K562 (cell line): ENCODE measurements around the gene USP5. TPM values are rescaled to one million over a fixed set of nuclear protein-coding genes. Genes with fewer than 3 reads are reported as not detected.
A peak's percentile ranks its signal among the peaks of the same experiment; 100 is the strongest.

Experiments used
- ATAC-seq: fragments of 200-7000 bp; cut with Tn5 transposase; 3 replicates; pipeline ENCODE4 v1.9.1; 2020; ENCODE audit warnings: moderate library complexity
- BruUV-seq: library from RNA; stranded (reverse); fragments of 400-500 nt; replicated peaks from 2 replicates; lab custom pipeline; 2021; lab: Mats Ljungman, UMichigan
- CTCF ChIA-PET: fragments of 300-600 bp; formaldehyde crosslinking; extraction: SDS; loops from one replicate; lab custom pipeline; 2021; ENCODE audit warnings: low intra/inter-chr PET ratio; lab: Yijun Ruan, JAX
- POLR2A ChIA-PET: fragments of 300-600, 350-650 bp; sonication (Branson Sonifier 250); formaldehyde crosslinking; extraction: SDS; loops from one replicate; lab custom pipeline; 2021; ENCODE audit warnings: antibody characterized with exemption, inconsistent platforms; lab: Yijun Ruan, JAX
- DNase-seq, 4 experiments: peaks; one replicate each; pipeline versions ENCODE4 v3.0.0 to v3.0.0-alpha.2; 2011 to 2018; ENCODE audit warnings: low spot score in 3 of 4, mixed read lengths in 3 of 4; ENCODE audit errors: extremely low read depth in 1 of 4
- FAIRE-seq: peaks from 2 replicates; lab custom pipeline; 2011; peaks lifted over from hg19 to GRCh38; lab: Jason Lieb, UNC
- H2AFZ ChIP-seq: 2 replicates; pipeline ENCODE4 v1.6.0; 2011; ENCODE audit warnings: low read depth, low read length, control low read depth, inconsistent platforms
- H3K27ac ChIP-seq: fragments of 200-600 bp; 3 replicates; pipeline ENCODE4 v1.8.0; 2011; ENCODE audit warnings: low read depth, mild to moderate bottlenecking, control low read depth, inconsistent platforms, low read length, moderate library complexity, mixed read lengths; ENCODE audit errors: extremely low read depth
- H3K27me3 ChIP-seq, 2 experiments: fragments of 300-600 bp in 1 of 2; 2 replicates in 1 of 2; 3 replicates in 1 of 2; pipeline versions ENCODE4 v1.6.0 to v1.8.0; 2011; ENCODE audit warnings: inconsistent platforms in 2 of 2, low read length in 2 of 2, mild to moderate bottlenecking in 1 of 2, mixed read lengths in 1 of 2, moderate library complexity in 1 of 2; ENCODE audit not compliant: control insufficient read depth in 2 of 2, insufficient read depth in 2 of 2
- H3K36me3 ChIP-seq: fragments of 300-600 bp; 3 replicates; pipeline ENCODE4 v1.8.0; 2011; ENCODE audit warnings: mild to moderate bottlenecking, low read length, inconsistent platforms; ENCODE audit not compliant: control insufficient read depth, insufficient read depth
- H3K4me1 ChIP-seq, 2 experiments: fragments of 200-600 bp in 1 of 2; replicated peaks in 1 of 2; 2 replicates in 1 of 2; 3 replicates in 1 of 2; pipeline versions ENCODE4 v1.5.1 to v1.8.0; 2011; ENCODE audit warnings: inconsistent platforms in 2 of 2, low read length in 2 of 2, mild to moderate bottlenecking in 1 of 2, mixed read lengths in 1 of 2, moderate library complexity in 1 of 2; ENCODE audit not compliant: control insufficient read depth in 2 of 2, insufficient read depth in 2 of 2
- H3K4me2 ChIP-seq: 2 replicates; pipeline ENCODE4 v1.6.1; 2011; ENCODE audit warnings: low read length, control low read depth, inconsistent platforms, mixed read lengths; ENCODE audit not compliant: insufficient read depth
- H3K4me3 ChIP-seq: fragments of 200-600 bp; sonication (generic), shearing (Covaris generic); 2 replicates; pipeline ENCODE4 v1.5.1; 2016; ENCODE audit warnings: control low read depth, inconsistent platforms
- H3K79me2 ChIP-seq: fragments of 200-600 bp; 3 replicates; pipeline ENCODE4 v1.8.0; 2011; ENCODE audit warnings: low read length, inconsistent platforms; ENCODE audit not compliant: control insufficient read depth, insufficient read depth
- H3K9ac ChIP-seq, 2 experiments: 2 replicates each; pipeline versions ENCODE4 v1.6.0 to v1.6.1; 2011; ENCODE audit warnings: low read depth in 2 of 2, low read length in 2 of 2, control low read depth in 1 of 2, inconsistent platforms in 1 of 2, mild to moderate bottlenecking in 1 of 2, mixed read lengths in 1 of 2; ENCODE audit not compliant: insufficient read depth in 1 of 2
- H3K9me1 ChIP-seq: one replicate; pipeline ENCODE4 v1.6.0; 2011; ENCODE audit warnings: inconsistent platforms, mild to moderate bottlenecking, low read length, moderate library complexity; ENCODE audit not compliant: control insufficient read depth, insufficient read depth
- H3K9me3 ChIP-seq: replicated peaks from 2 replicates; pipeline ENCODE4 v1.5.1; 2011; ENCODE audit warnings: low read depth, low read length, inconsistent platforms; ENCODE audit not compliant: control insufficient read depth, insufficient read depth
- H4K20me1 ChIP-seq: replicated peaks from 2 replicates; pipeline ENCODE4 v1.6.1; 2011; ENCODE audit warnings: low read length, inconsistent platforms, mixed read lengths; ENCODE audit not compliant: control insufficient read depth, insufficient read depth
- BRF2 ChIP-seq: IDR thresholded peaks from 3 replicates; pipeline ENCODE4 v1.6.1; 2011; ENCODE audit warnings: borderline replicate concordance, mild to moderate bottlenecking; ENCODE audit not compliant: insufficient read length, insufficient read depth
- CBX1 ChIP-seq: sonication (generic); IDR thresholded peaks from 2 replicates; pipeline ENCODE4 v1.6.1; 2016; ENCODE audit warnings: antibody characterized with exemption, low read depth, mild to moderate bottlenecking
- CTBP1 ChIP-seq: fragments of 450-650 bp; IDR thresholded peaks from 2 replicates; pipeline ENCODE4 v1.6.1; 2016; ENCODE audit warnings: borderline replicate concordance
- CTCF ChIP-seq, 3 experiments: IDR thresholded peaks in 2 of 3; conservative IDR thresholded peaks in 1 of 3; 2 replicates each; pipeline ENCODE4 v1.5.1; 2011 to 2012; ENCODE audit warnings: low read length in 3 of 3, mild to moderate bottlenecking in 3 of 3, control low read depth in 2 of 3, improper control_type of control experiment in 1 of 3, inconsistent platforms in 1 of 3, low read depth in 1 of 3, mixed read lengths in 1 of 3, moderate library complexity in 1 of 3; ENCODE audit not compliant: insufficient read depth in 2 of 3
- DIDO1 ChIP-seq: fragments of 450-650 bp; IDR thresholded peaks from 2 replicates; pipeline ENCODE4 v1.6.1; 2016; ENCODE audit warnings: low read depth, missing biosample characterization, missing genetic modification characterization
- HSF4 ChIP-seq: fragments of 250-450 bp; sonication (Bioruptor Pico); IDR thresholded peaks from 2 replicates; pipeline ENCODE4 v2.1.2; 2022; ENCODE audit warnings: mild to moderate bottlenecking, moderate library complexity, borderline replicate concordance
- NR4A1 ChIP-seq, 2 experiments: fragments of 250-450 bp in 1 of 2; fragments of 450-650 bp in 1 of 2; sonication (Bioruptor Pico) in 1 of 2; IDR thresholded peaks; 2 replicates each; pipeline versions ENCODE4 v1.4.0 to v1.6.1; 2016 to 2020; ENCODE audit warnings: mild to moderate bottlenecking in 2 of 2, missing compliant biosample characterization in 1 of 2, missing genetic modification characterization in 1 of 2, moderate library complexity in 1 of 2
- VEZF1 ChIP-seq: fragments of 200-800 bp; sonication (Bioruptor generic); IDR thresholded peaks from 2 replicates; pipeline ENCODE4 v1.6.1; 2017; ENCODE audit warnings: missing genetic modification characterization, missing compliant biosample characterization
- ZNF263 ChIP-seq: sonication (generic); formaldehyde crosslinking; IDR thresholded peaks from 2 replicates; pipeline ENCODE4 v1.8.0; 2022; ENCODE audit warnings: mild to moderate bottlenecking, missing genetic modification reagents, borderline replicate concordance
- WGBS: fragments of 100-300 bp; shearing (Covaris generic); methylation state at CpG from one replicate; pipeline ENCODE4 v1.1.6; 2016; ENCODE audit warnings: low coverage, mixed read lengths; ENCODE audit not compliant: insufficient coverage; ENCODE audit errors: missing lambda C conversion rate; 5-methylcytosine and 5-hydroxymethylcytosine counted together
- in situ Hi-C: fragments of 300-500 bp; cut with MboI; formaldehyde crosslinking; loops from 4 replicates; pipeline ENCODE4 v1.15.0; 2018; ENCODE audit warnings: inconsistent platforms, mixed read lengths
- intact Hi-C: fragments of 100-400 bp; cut with micrococcal nuclease; formaldehyde crosslinking; loops from 2 replicates; pipeline ENCODE4 v1.14.2; 2022
- polyA plus RNA-seq, 8 experiments: library from polyadenylated mRNA; depleted of rRNA in 4 of 8; stranded (reverse) in 5 of 8; unstranded in 3 of 8; fragments of >200 nt; fragmentation: Nextera tagmentation in 2 of 8; fragmentation: Illumina TruSeq in 1 of 8; extraction: Ambion mirVana in 2 of 8; extraction: Trizol in 1 of 8; gene quantifications; 2 replicates each; pipeline versions ENCODE4 v1.2.1 to v1.2.3, GENCODE V29; 2011 to 2014; ENCODE audit warnings: inconsistent platforms in 1 of 8, missing spikeins in 1 of 8
- total RNA-seq, 7 experiments: library from RNA; depleted of rRNA in 6 of 7; stranded (reverse); fragments of >200 nt in 6 of 7; fragmentation: Illumina TruSeq in 2 of 7; extraction: Trizol in 2 of 7; gene quantifications; 2 replicates each; pipeline versions ENCODE4 v1.2.1 to v1.2.3, GENCODE V29; 2011 to 2021; ENCODE audit warnings: low replicate concordance in 1 of 7

USP5 gene
- total and polyA plus RNA-seq, 9 of the 15 experiments (the other 6 are each of a cell fraction or from before 2014, with no cell fraction given) = 1.4 to 107 (median 48.6) TPM

- intact Hi-C loops = no loop called here
Observed at GRCh38 chr12:6899427-6899826, 47.5 kb downstream of the USP5 start.

More at GRCh38 chr12:6899427-6899826, 47.5 kb downstream of the USP5 start:
- POLR2A ChIA-PET = interaction anchor here (0.6 to 1.1 kb wide), 2 partner anchors 8 to 35 kb away, joined by 3 to 4 read pairs; no protein-coding TSS in a partner anchor
- no peak overlapping the region for H3K9ac ChIP-seq
- H3K27ac ChIP-seq = no peak overlapping the region
- H3K4me2 ChIP-seq = peak overlapping the region; percentile 55
- no peak overlapping the region for H3K4me3 ChIP-seq
- no peaks in the 10 kb centered on the region; the same call in 1 of the 2 replicates for H3K9me3 ChIP-seq
- no peak for DNase-seq
- no TSS peak for BruUV-seq
- no peaks in the 10 kb centered on the region for H3K27me3 ChIP-seq
- ATAC-seq = no peak
- H3K36me3 ChIP-seq = no peaks in the 10 kb centered on the region
- H3K9me1 ChIP-seq = no peaks in the 10 kb centered on the region
- CTCF ChIA-PET = no interaction called here
- H2AFZ ChIP-seq = peak overlapping the region; percentile 70
- peaks cover 3 to 23% of the 10 kb centered on the region in 2 experiments for H3K4me1 ChIP-seq
- WGBS = 55% methylated on average over 5 of the region's 5 CpGs
- FAIRE-seq = no peak
- no peaks in the 10 kb centered on the region for H3K79me2 ChIP-seq
- TF ChIP-seq CTBP1 = no peak
- no peak for TF ChIP-seq CBX1
- no peak for TF ChIP-seq CTCF (IDR thresholded peaks at IDR 0.05 in 2 of 3, conservative IDR thresholded peaks at IDR 0.05 in 1 of 3; ENCODE audit: insufficient read depth in 2 of 3, low read depth in 1 of 3, low read length in 3 of 3)
- no peak for TF ChIP-seq ZNF263 (CRISPR knock-in tag)
- no peak for TF ChIP-seq DIDO1
- no peak for TF ChIP-seq VEZF1
- no peak for TF ChIP-seq NR4A1 (CRISPR knock-in tag; IDR thresholded peaks at IDR 0.05)
- no peak for TF ChIP-seq NR4A1 (tag; IDR thresholded peaks at IDR 0.05)
- TF ChIP-seq BRF2 = no peak
- no peak for TF ChIP-seq HSF4
- no peaks in the 10 kb centered on the region for H4K20me1 ChIP-seq
- in situ Hi-C loops = no loop called here
